ENCODE results near the gene LRSAM1.
A peak's percentile ranks its signal among the peaks of the same experiment; 100 is the strongest.

The LRSAM1 gene

DNA sequence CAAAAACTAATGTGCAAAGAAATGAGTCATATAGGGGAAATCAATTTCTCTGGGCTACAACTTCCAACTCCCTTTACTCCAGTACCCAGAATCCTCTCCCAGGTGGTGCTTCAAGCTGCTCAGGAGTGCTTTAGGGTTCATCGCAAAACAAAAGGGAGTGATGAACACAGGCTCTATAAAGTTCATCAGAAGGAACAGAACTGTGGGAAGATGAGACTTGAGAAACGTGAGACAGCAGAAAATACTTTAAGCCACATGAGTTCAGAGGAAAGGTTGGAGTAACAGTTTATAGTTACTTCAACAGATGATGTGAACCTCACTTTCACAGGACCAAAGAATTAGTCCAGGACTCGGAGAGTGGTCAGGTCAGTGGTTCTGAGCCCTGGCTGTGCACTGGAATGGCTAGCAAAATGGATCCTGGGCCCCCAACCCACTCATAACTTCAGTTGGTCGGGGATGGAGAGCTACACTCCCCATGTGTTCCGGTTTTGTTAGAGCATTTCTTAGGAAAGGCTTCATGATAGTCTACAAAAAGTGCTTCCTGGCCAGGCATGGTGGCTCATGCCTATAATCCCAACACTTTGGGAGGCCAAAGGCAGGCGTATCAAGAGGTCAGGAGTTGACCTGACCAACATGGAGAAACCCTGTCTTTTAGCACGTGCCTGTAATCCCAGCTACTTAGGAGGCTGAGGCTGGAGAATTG, 4.4 kb upstream of the LRSAM1 start:
- Histone ChIP-seq H3K4ac (ENCODE audit: low read depth, low read length) (no peak overlapping the region), H3K4me3 (ENCODE audit: low read depth, low read length) (no peak overlapping the region), H3K36me3 (ENCODE audit: control insufficient read depth in 1 of 2, insufficient read depth in 2 of 2, low read length in 2 of 2) (peaks cover 45 to 64% of the 10 kb centered on the region in 2 experiments), H3K4me1 (ENCODE audit: control insufficient read depth in 1 of 2, insufficient read depth in 2 of 2, low read length in 2 of 2) (peaks cover 15 to 29% of the 10 kb centered on the region in 2 experiments), H4K8ac (ENCODE audit: low read depth, low read length) (no peak overlapping the region), H3K27me3 (ENCODE audit: insufficient read depth, low read length) (no peaks in the 10 kb centered on the region), H4K91ac (ENCODE audit: low read depth, low read length) (no peak overlapping the region), H3K9ac (ENCODE audit: low read length) (no peak overlapping the region), H3K18ac (ENCODE audit: low read length) (no peak overlapping the region), H3K4me2 (ENCODE audit: low read length) (no peak overlapping the region), H2AK5ac (ENCODE audit: low read length) (no peak overlapping the region), H3K9me3 (ENCODE audit: insufficient read depth, low read depth, low read length) (peaks cover 7% of the 10 kb centered on the region), H2AFZ (ENCODE audit: insufficient read depth, low read length, poor library complexity) (no peak overlapping the region), H3K23ac (ENCODE audit: low read length) (no peak overlapping the region), H3K14ac (ENCODE audit: low read length) (no peak overlapping the region), H3K27ac (ENCODE audit: low read depth, low read length) (no peak overlapping the region), H2BK120ac (ENCODE audit: insufficient read depth, low read length, poor library complexity) (no peak overlapping the region), H3K79me2 (ENCODE audit: control insufficient read depth, insufficient read depth, low read length, poor library complexity) (peaks cover 23% of the 10 kb centered on the region), H3K79me1 (ENCODE audit: low read length) (peaks cover 20% of the 10 kb centered on the region), H2BK5ac (ENCODE audit: low read depth, low read length, poor library complexity) (no peak overlapping the region), H4K12ac (ENCODE audit: low read depth, low read length) (no peak overlapping the region), H2BK12ac (ENCODE audit: low read length) (no peak overlapping the region)
- peak in 1 of 2 donors; percentile 10 for DNase-seq
- no CpG with 5 or more reads among the region's 7 CpGs for WGBS (ENCODE audit: extremely low coverage, insufficient coverage, insufficient read length)

DNA sequence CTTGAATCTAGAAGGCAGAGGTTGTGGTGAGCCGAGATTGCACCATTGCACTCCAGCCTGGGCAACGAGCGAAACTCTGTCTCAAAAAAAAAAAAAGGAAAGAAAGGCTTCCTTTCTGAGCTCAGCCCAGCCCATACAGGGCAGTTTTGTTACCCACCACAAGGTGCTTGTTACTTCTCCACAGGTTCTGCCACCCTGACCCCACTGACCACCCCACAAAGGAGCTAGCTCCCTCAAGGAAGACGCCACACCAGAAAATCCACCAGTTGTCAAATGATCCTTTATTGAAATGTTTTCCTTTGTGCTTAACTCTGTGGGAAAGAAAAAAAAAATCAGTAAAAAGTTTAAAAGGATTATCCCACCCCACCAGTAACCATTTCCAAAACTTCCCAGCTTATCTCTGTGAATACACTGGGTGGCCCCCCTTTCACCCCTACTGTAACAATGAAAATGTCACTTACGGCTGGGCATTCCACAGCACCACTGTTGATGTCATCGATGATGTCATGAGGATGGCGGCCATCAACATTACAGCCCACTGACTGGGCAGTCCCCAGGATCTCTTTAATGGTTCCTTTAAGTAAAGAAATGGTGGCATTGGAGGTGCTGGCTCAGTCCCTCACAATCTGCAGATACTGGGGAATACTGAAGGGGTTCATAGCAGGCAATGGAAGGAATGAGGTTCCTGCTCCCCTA, 3.7 kb upstream of the LRSAM1 start:
- H3K4ac ChIP-seq (ENCODE audit: low read depth, low read length) = no peak overlapping the region
- peak in 1 of 2 donors; percentile 39 for DNase-seq
- H4K8ac ChIP-seq (ENCODE audit: low read depth, low read length) = no peak overlapping the region

DNA sequence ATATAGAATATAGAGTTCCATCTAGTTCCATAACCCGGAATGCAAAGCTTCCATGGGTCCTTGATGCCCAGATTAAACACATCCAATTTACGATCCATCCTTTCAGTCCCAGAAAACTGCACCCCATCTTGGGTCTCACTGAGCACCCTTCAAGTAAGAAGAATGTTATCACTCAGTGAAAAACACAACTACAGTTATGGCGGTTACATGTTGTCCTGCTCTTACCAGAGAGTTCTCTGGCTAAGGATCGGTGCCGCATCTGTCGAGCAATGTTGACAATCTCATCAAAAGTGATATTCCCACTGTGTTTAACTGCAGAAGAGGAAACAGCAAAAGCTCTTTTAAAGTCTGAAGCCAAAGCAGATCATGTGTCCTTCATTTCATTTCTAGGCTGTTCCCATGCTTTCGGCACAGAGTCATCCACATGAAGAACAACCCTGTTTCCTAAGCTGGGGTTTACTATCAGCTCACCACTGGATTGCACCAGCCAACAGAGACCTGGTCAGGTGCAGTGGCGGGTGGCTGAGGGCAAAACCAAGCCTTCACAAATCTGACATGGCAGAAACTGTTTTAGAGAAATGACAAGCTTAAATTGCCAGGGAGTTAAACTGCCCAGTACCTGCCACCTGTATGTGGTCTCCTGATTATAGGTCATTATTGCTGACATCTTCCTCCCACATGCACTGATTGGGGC, 3.1 kb upstream of the LRSAM1 start:
- Histone ChIP-seq H2AK5ac (ENCODE audit: low read length) (no peak overlapping the region), H3K23ac (ENCODE audit: low read length) (no peak overlapping the region), H2BK120ac (ENCODE audit: insufficient read depth, low read length, poor library complexity) (no peak overlapping the region), H3K79me1 (ENCODE audit: low read length) (peaks cover 23% of the 10 kb centered on the region), H2BK5ac (ENCODE audit: low read depth, low read length, poor library complexity) (no peak overlapping the region), H3K27ac (ENCODE audit: low read depth, low read length) (no peak overlapping the region), H3K14ac (ENCODE audit: low read length) (no peak overlapping the region), H4K12ac (ENCODE audit: low read depth, low read length) (no peak overlapping the region), H3K4me3 (ENCODE audit: low read depth, low read length) (no peak overlapping the region), H4K91ac (ENCODE audit: low read depth, low read length) (no peak overlapping the region), H3K4ac (ENCODE audit: low read depth, low read length) (peak overlapping the region; percentile 13), H3K9me3 (ENCODE audit: insufficient read depth, low read depth, low read length) (peaks cover 7% of the 10 kb centered on the region), H3K9ac (ENCODE audit: low read length) (no peak overlapping the region), H2AFZ (ENCODE audit: insufficient read depth, low read length, poor library complexity) (no peak overlapping the region), H4K8ac (ENCODE audit: low read depth, low read length) (no peak overlapping the region), H3K4me2 (ENCODE audit: low read length) (peak overlapping the region; percentile 23), H2BK12ac (ENCODE audit: low read length) (no peak overlapping the region), H3K36me3 (ENCODE audit: control insufficient read depth in 1 of 2, insufficient read depth in 2 of 2, low read length in 2 of 2) (peaks cover 40 to 64% of the 10 kb centered on the region in 2 experiments), H3K4me1 (ENCODE audit: control insufficient read depth in 1 of 2, insufficient read depth in 2 of 2, low read length in 2 of 2) (peaks cover 18 to 30% of the 10 kb centered on the region in 2 experiments), H3K18ac (ENCODE audit: low read length) (no peak overlapping the region), H3K79me2 (ENCODE audit: control insufficient read depth, insufficient read depth, low read length, poor library complexity) (peaks cover 23% of the 10 kb centered on the region), H3K27me3 (ENCODE audit: insufficient read depth, low read length) (no peaks in the 10 kb centered on the region)
- DNase-seq = peak in 1 of 2 donors; percentile 7
- no CpG with 5 or more reads among the region's 8 CpGs for WGBS (ENCODE audit: extremely low coverage, insufficient coverage, insufficient read length)

More for the DNA sequence above, 3.7 kb upstream of the LRSAM1 start:
- H3K23ac ChIP-seq (ENCODE audit: low read length) = no peak overlapping the region
- H2BK12ac ChIP-seq (ENCODE audit: low read length) = no peak overlapping the region
- H4K12ac ChIP-seq (ENCODE audit: low read depth, low read length) = no peak overlapping the region
- peaks cover 7% of the 10 kb centered on the region for H3K9me3 ChIP-seq (ENCODE audit: insufficient read depth, low read depth, low read length)
- H3K4me3 ChIP-seq (ENCODE audit: low read depth, low read length) = no peak overlapping the region
- peaks cover 42 to 64% of the 10 kb centered on the region in 2 experiments for H3K36me3 ChIP-seq (ENCODE audit: control insufficient read depth in 1 of 2, insufficient read depth in 2 of 2, low read length in 2 of 2)
- peaks cover 23% of the 10 kb centered on the region for H3K79me1 ChIP-seq (ENCODE audit: low read length)
- no peak overlapping the region for H2AFZ ChIP-seq (ENCODE audit: insufficient read depth, low read length, poor library complexity)
- no peak overlapping the region for H2BK120ac ChIP-seq (ENCODE audit: insufficient read depth, low read length, poor library complexity)
- no peak overlapping the region for H2AK5ac ChIP-seq (ENCODE audit: low read length)
- no peak overlapping the region for H4K91ac ChIP-seq (ENCODE audit: low read depth, low read length)
- H3K9ac ChIP-seq (ENCODE audit: low read length) = no peak overlapping the region
- no peak overlapping the region for H3K14ac ChIP-seq (ENCODE audit: low read length)
- peaks cover 18 to 32% of the 10 kb centered on the region in 2 experiments for H3K4me1 ChIP-seq (ENCODE audit: control insufficient read depth in 1 of 2, insufficient read depth in 2 of 2, low read length in 2 of 2)
- no CpG with 5 or more reads among the region's 7 CpGs for WGBS (ENCODE audit: extremely low coverage, insufficient coverage, insufficient read length)
- H3K27me3 ChIP-seq (ENCODE audit: insufficient read depth, low read length) = no peaks in the 10 kb centered on the region
- H3K79me2 ChIP-seq (ENCODE audit: control insufficient read depth, insufficient read depth, low read length, poor library complexity) = peaks cover 23% of the 10 kb centered on the region
- no peak overlapping the region for H3K18ac ChIP-seq (ENCODE audit: low read length)
- H2BK5ac ChIP-seq (ENCODE audit: low read depth, low read length, poor library complexity) = no peak overlapping the region
- no peak overlapping the region for H3K4me2 ChIP-seq (ENCODE audit: low read length)
- H3K27ac ChIP-seq (ENCODE audit: low read depth, low read length) = no peak overlapping the region

DNA sequence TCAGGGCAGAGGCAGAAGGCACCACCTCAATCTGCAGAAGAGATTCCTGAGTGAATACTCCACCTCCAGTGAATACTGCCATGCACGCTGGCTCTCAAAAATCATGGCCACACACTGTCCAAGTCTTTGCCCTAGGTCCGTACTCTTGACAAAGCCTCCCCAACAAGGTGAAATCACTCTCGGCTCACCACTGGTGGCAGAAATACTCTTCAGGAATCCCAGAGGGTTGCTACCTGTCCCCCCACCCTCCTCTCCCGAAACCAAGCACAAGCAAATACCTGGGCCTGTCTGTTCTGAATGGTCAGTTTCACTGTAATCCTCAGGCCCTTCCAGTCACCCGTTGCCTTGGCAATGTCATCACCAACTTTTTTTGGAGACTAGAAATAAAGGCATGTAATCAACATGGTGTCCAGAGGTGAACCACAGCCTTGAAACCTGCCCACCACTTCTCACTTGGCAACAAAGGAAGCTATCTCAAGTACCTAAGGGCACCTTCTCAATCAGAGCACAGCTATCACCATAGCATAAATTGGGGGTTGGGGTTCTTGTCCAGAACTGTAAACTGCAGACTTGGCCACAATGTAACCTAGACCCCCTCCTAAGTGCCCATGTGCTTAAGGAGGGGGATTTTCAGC, 1.9 kb upstream of the LRSAM1 start:
- peak overlapping the region; percentile 81 for H3K27ac ChIP-seq (ENCODE audit: low read depth, low read length)
- no peak overlapping the region for H3K23ac ChIP-seq (ENCODE audit: low read length)
- no peak overlapping the region for H2AK5ac ChIP-seq (ENCODE audit: low read length)
- peak overlapping the region; percentile 25 for H3K4me3 ChIP-seq (ENCODE audit: low read depth, low read length)
- H3K79me2 ChIP-seq (ENCODE audit: control insufficient read depth, insufficient read depth, low read length, poor library complexity) = peaks cover 23% of the 10 kb centered on the region
- peaks cover 13 to 23% of the 10 kb centered on the region in 2 experiments for H3K4me1 ChIP-seq (ENCODE audit: control insufficient read depth in 1 of 2, insufficient read depth in 2 of 2, low read length in 2 of 2)
- H3K14ac ChIP-seq (ENCODE audit: low read length) = no peak overlapping the region
- WGBS (ENCODE audit: extremely low coverage, insufficient coverage, insufficient read length) = no CpG with 5 or more reads among the region's 5 CpGs
- H3K27me3 ChIP-seq (ENCODE audit: insufficient read depth, low read length) = no peaks in the 10 kb centered on the region
- no peak overlapping the region for H4K91ac ChIP-seq (ENCODE audit: low read depth, low read length)
- H3K4me2 ChIP-seq (ENCODE audit: low read length) = peak overlapping the region; percentile 94
- no peak overlapping the region for H2AFZ ChIP-seq (ENCODE audit: insufficient read depth, low read length, poor library complexity)
- H2BK12ac ChIP-seq (ENCODE audit: low read length) = no peak overlapping the region
- peaks cover 44 to 59% of the 10 kb centered on the region in 2 experiments for H3K36me3 ChIP-seq (ENCODE audit: control insufficient read depth in 1 of 2, insufficient read depth in 2 of 2, low read length in 2 of 2)
- H4K12ac ChIP-seq (ENCODE audit: low read depth, low read length) = peak overlapping the region; percentile 13
- H3K4ac ChIP-seq (ENCODE audit: low read depth, low read length) = peak overlapping the region; percentile 100
- H4K8ac ChIP-seq (ENCODE audit: low read depth, low read length) = no peak overlapping the region
- H3K9me3 ChIP-seq (ENCODE audit: insufficient read depth, low read depth, low read length) = peaks cover 5% of the 10 kb centered on the region
- H3K18ac ChIP-seq (ENCODE audit: low read length) = no peak overlapping the region
- no peak overlapping the region for H2BK5ac ChIP-seq (ENCODE audit: low read depth, low read length, poor library complexity)
- peaks cover 18% of the 10 kb centered on the region for H3K79me1 ChIP-seq (ENCODE audit: low read length)
- no peak overlapping the region for H2BK120ac ChIP-seq (ENCODE audit: insufficient read depth, low read length, poor library complexity)
- H3K9ac ChIP-seq (ENCODE audit: low read length) = peak overlapping the region; percentile 53
- DNase-seq = no peak
